GM18499 (cell line): ENCODE data around the gene LRRTM4.

Source experiments
- ATAC-seq: cut with Tn5 transposase; IDR thresholded peaks from one replicate; pipeline ENCODE4 v1.9.1; 2021; ENCODE audit warnings: moderate number of reproducible peaks; ENCODE audit not compliant: insufficient read depth, unreplicated experiment

The LRRTM4 gene

GRCh38 chr2:77013457-77013856 is 508.7 kb downstream of the LRRTM4 start:
- no peak for ATAC-seq

DNA sequence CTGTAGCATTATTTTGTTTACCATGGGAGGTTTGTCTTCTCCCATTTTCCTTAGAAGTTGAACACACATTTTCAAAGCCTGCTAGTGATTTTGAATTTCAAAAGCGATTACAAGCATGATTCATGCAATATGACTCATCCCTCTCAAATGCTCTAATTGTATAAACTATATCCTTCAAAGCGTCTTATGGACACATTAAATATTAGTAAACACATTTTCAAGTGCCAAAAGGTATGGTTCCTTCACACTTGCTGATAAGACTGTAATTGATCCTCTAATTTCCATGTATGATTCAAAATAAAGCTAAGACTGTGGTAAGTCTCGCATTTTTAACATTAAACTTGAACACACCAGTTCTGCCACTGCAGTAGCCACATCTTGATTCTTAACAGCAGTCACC is 512.9 kb downstream of the LRRTM4 start:
- no peak for ATAC-seq

GRCh38 chr2:77008853-77009252 is 513.3 kb downstream of the LRRTM4 start:
- ATAC-seq, result no peak

DNA sequence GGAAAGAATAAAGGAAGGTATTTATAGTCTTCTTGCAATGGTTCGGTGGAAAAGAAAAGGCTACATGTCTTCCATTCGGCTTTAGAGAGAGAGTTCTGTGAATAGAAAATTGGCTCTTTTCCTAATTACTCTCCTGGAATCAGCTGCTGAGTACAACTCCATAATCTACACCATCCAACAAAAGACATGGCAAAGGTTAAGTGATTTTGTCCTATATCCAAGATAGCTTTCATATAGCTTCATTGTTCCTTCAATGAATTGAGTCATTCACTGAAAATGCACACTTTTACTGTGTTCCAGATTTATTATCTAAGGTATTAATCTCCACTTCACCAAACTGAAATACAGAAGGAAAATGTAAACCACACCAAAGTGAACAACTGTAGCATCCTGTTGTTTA is 514.5 kb downstream of the LRRTM4 start:
- no peak for ATAC-seq

GRCh38 chr2:77005522-77005921 is 516.7 kb downstream of the LRRTM4 start:
- no peak for ATAC-seq

- ATAC-seq, result no peak
Observed at GRCh38 chr2:77001895-77002294, 520.3 kb downstream of the LRRTM4 start.

GRCh38 chr2:76998704-76999103 is 523.5 kb downstream of the LRRTM4 start:
- ATAC-seq, result no peak

DNA sequence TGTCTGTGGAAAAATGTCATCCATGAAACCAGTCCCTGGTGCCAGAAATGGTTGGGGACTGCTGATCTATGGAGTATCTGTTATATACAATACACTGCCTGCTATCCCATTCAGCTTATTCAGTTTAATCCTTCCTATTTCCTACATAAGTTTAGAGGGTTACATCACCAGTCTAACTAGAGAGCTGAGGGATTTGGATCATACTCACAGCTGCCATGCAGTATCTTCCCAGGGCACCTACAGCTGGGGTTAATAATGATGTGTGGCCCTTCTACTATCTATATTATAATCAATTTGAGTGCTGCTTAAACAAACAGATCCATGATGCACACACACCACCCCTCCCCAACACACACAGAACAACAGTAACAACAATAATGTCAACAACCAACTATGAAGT is 524.0 kb downstream of the LRRTM4 start:
- ATAC-seq, result no peak

- ATAC-seq, result no peak
Observed at GRCh38 chr2:76997296-76997695, 524.9 kb downstream of the LRRTM4 start.

GRCh38 chr2:76985387-76986136 is 536.6 kb downstream of the LRRTM4 start:
- no peak for ATAC-seq

GRCh38 chr2:76984359-76984758 is 537.8 kb downstream of the LRRTM4 start:
- ATAC-seq, result no peak

GRCh38 chr2:76980067-76980787 is 541.9 kb downstream of the LRRTM4 start:
- no peak for ATAC-seq

GRCh38 chr2:76977846-76978727 is 544.1 kb downstream of the LRRTM4 start:
- no peak for ATAC-seq

DNA sequence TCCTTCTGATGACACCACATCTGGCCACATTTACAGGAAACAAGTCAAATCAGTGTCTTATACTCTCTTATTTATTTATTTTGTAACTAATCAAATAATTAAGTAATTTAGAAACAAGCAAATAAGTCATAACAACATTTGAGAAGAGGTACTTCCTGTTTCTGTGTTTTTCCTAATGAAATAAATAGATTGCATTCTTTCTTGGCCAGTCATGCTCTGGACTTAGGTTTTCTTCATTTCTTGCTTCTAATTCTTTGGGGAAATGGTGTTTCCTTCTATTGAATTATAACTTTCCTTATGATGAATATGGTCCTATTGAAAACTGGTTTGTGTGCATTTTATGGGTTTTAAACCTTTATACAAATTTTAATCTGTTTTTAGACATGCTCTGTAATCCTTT is 546.4 kb downstream of the LRRTM4 start:
- ATAC-seq, result no peak

- ATAC-seq, result no peak
Observed at GRCh38 chr2:76973610-76974009, 548.6 kb downstream of the LRRTM4 start.

GRCh38 chr2:76965772-76966171 is 556.4 kb downstream of the LRRTM4 start:
- ATAC-seq, result no peak

- ATAC-seq, result no peak
Observed at GRCh38 chr2:76958749-76959148, 563.4 kb downstream of the LRRTM4 start.

- ATAC-seq, result no peak
Observed at GRCh38 chr2:76953733-76954347, 568.3 kb downstream of the LRRTM4 start.

- ATAC-seq, result no peak
Observed at GRCh38 chr2:76946631-76947145, 575.5 kb downstream of the LRRTM4 start.

DNA sequence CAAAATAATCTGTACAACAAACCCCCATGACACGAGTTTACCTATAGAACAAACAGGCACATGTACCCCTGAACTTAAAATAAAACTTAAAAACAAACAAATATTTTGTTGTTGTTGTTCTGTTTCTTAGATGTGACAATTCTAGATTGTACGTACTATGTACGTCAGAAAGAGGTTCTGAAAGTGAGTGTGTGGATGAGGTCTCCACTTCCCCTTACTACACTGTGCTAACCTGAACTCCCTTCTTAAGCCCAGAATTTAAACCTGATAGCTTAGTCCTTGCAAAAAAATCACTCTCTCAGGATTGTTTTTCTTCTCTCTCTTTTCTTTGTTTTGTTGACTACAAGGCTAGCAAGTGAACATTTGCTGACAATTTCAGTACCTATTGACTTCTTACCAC is 581.6 kb downstream of the LRRTM4 start:
- ATAC-seq, result no peak
